Hepatocyte (in vitro differentiated cells): ENCODE results near the gene SIRT4.

ENCODE experiments used
- CTCF ChIP-seq: fragments of 200-600 bp; sonication (generic); IDR thresholded peaks from 2 replicates; pipeline ENCODE4 v1.5.1; 2016; ENCODE audit warnings: antibody characterized with exemption, mild to moderate bottlenecking; ENCODE audit not compliant: poor library complexity
- EZH2 ChIP-seq: fragments of 200-600 bp; sonication (generic); IDR thresholded peaks from 2 replicates; pipeline ENCODE4 v1.6.1; 2016; ENCODE audit warnings: antibody characterized with exemption, mild to moderate bottlenecking, borderline replicate concordance

DNA sequence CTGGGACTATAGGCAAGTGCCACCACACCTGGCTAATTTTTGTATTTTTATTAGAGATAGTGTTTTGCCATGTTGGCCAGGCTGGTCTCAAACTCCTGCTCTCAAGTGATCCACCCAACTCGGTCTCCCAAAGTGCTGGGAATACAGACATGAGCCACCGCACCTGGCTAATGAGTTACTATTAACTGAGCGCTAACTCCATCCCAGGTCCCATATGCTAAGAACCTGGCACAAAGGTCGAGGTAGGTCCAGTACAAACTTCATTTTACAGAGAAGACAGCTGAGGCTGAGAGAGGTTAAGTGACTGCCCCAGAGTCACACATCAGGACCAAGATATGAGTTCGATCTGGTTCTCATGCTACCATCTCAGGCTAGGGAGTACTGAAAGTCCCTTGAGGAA is 29.9 kb downstream of the SIRT4 start:
- no peak for TF ChIP-seq EZH2
- TF ChIP-seq CTCF = no peak
